HepG2 (cell line): Measurements from ENCODE around the gene MTA2. TPM values are rescaled to one million over a fixed set of nuclear protein-coding genes. Genes with fewer than 3 reads are reported as not detected.
A peak's percentile ranks its signal among the peaks of the same experiment; 100 is the strongest.

Source experiments
- NRL ChIP-seq: sonication (generic); formaldehyde crosslinking; IDR thresholded peaks from 2 replicates; pipeline ENCODE4 v1.5.0; 2020; ENCODE audit warnings: missing genetic modification reagents, mild to moderate bottlenecking, moderate library complexity, borderline replicate concordance
- PITX1 ChIP-seq: sonication (generic); formaldehyde crosslinking; IDR thresholded peaks from 2 replicates; pipeline ENCODE4 v1.5.1; 2020; ENCODE audit warnings: mild to moderate bottlenecking, missing genetic modification reagents
- STAG1 ChIP-seq: sonication (generic); formaldehyde crosslinking; IDR thresholded peaks from 2 replicates; pipeline ENCODE4 v1.4.0; 2020; ENCODE audit warnings: missing genetic modification reagents
- TEAD3 ChIP-seq: optimal IDR thresholded peaks from 2 replicates; pipeline ENCODE3; 2016; ENCODE audit warnings: borderline replicate concordance
- YEATS2 ChIP-seq: sonication (generic); formaldehyde crosslinking; IDR thresholded peaks from 2 replicates; pipeline ENCODE4 v1.4.0; 2020; ENCODE audit warnings: missing genetic modification reagents, borderline replicate concordance
- ZBTB42 ChIP-seq: sonication (generic); formaldehyde crosslinking; IDR thresholded peaks from 2 replicates; pipeline ENCODE4 v1.5.0; 2020; ENCODE audit warnings: mild to moderate bottlenecking, missing genetic modification reagents
- ZNF263 ChIP-seq: sonication (generic); formaldehyde crosslinking; IDR thresholded peaks from 2 replicates; pipeline ENCODE4 v1.4.0; 2020; ENCODE audit warnings: missing genetic modification reagents
- ZNF646 ChIP-seq: sonication (generic); formaldehyde crosslinking; IDR thresholded peaks from 2 replicates; pipeline ENCODE4 v1.9.0; 2021; ENCODE audit warnings: mild to moderate bottlenecking, missing genetic modification reagents
- ZNF652 ChIP-seq: IDR thresholded peaks from 2 replicates; pipeline ENCODE4 v1.6.1; 2016; ENCODE audit warnings: low read depth, borderline replicate concordance
- ZNF749 ChIP-seq: sonication (generic); formaldehyde crosslinking; IDR thresholded peaks from 2 replicates; pipeline ENCODE4 v1.8.0; 2022; ENCODE audit warnings: mild to moderate bottlenecking, missing genetic modification reagents, moderate library complexity, borderline replicate concordance
- polyA plus RNA-seq, 8 experiments: library from polyadenylated mRNA; depleted of rRNA in 3 of 8; stranded (reverse) in 7 of 8; unstranded in 1 of 8; fragments of >200 nt; fragmentation: Illumina TruSeq in 4 of 8; extraction: Trizol in 4 of 8; gene quantifications; 2 replicates each; pipeline versions ENCODE4 v1.2.1 to v1.2.3, GENCODE V29; 2011 to 2016; ENCODE audit warnings: low read depth in 4 of 8, missing spikeins in 1 of 8, mixed read lengths in 1 of 8; ENCODE audit not compliant: insufficient read depth in 1 of 8
- total RNA-seq, 5 experiments: library from RNA; depleted of rRNA; stranded (reverse); fragments of >200 nt; fragmentation: Illumina TruSeq; extraction: Trizol; gene quantifications; 2 replicates each; pipeline ENCODE4 v1.2.3, GENCODE V29; 2016; ENCODE audit warnings: low read depth in 1 of 5
- TF ChIP-seq, protein P1 (sequence below): fragments of 450-650 bp; IDR thresholded peaks from 2 replicates; pipeline ENCODE4 v1.6.1; 2017; ENCODE audit warnings: mild to moderate bottlenecking
- TF ChIP-seq, protein P2 (sequence below): sonication (generic); formaldehyde crosslinking; IDR thresholded peaks from 2 replicates; pipeline ENCODE4 v1.4.0; 2020; ENCODE audit warnings: missing genetic modification reagents
- TF ChIP-seq, protein P3 (sequence below): sonication (generic); formaldehyde crosslinking; IDR thresholded peaks from 2 replicates; pipeline ENCODE4 v1.4.0; 2020; ENCODE audit warnings: missing genetic modification reagents, borderline replicate concordance

MTA2 gene
- total and polyA plus RNA-seq, 2 of the 13 experiments (the other 11 are each of a cell fraction or from before 2014, with no cell fraction given) = 14.0 to 70.0 TPM

DNA sequence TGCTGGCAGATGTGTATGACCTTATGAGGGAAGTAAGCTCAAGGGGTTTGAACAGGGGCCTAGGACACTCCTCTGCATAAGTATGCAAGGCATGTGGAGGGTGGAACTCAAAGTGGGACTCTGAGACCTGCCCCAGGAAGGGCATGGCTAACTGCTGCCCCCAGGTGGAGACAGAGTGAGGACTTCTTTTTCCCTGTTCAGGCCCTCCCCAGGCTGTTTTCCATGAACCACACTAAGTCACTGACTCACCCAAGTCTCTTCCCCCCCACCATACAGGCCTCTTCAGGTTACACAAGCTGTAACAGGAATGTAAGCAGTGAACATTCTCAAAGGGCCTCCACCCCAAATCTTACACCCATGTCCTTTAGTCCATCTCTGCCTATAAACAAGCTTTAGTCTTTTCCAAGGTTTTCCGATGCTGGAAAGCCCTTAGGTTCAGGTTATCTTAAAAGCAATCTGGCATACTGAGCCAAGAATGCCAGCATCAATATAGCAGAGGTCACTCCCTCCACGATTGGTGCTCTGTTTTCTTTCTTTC, 41.0 kb downstream of the MTA2 start (continued):
- TF ChIP-seq, protein P1, sequence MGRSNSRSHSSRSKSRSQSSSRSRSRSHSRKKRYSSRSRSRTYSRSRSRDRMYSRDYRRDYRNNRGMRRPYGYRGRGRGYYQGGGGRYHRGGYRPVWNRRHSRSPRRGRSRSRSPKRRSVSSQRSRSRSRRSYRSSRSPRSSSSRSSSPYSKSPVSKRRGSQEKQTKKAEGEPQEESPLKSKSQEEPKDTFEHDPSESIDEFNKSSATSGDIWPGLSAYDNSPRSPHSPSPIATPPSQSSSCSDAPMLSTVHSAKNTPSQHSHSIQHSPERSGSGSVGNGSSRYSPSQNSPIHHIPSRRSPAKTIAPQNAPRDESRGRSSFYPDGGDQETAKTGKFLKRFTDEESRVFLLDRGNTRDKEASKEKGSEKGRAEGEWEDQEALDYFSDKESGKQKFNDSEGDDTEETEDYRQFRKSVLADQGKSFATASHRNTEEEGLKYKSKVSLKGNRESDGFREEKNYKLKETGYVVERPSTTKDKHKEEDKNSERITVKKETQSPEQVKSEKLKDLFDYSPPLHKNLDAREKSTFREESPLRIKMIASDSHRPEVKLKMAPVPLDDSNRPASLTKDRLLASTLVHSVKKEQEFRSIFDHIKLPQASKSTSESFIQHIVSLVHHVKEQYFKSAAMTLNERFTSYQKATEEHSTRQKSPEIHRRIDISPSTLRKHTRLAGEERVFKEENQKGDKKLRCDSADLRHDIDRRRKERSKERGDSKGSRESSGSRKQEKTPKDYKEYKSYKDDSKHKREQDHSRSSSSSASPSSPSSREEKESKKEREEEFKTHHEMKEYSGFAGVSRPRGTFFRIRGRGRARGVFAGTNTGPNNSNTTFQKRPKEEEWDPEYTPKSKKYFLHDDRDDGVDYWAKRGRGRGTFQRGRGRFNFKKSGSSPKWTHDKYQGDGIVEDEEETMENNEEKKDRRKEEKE = no peak
- TF ChIP-seq, protein P2, sequence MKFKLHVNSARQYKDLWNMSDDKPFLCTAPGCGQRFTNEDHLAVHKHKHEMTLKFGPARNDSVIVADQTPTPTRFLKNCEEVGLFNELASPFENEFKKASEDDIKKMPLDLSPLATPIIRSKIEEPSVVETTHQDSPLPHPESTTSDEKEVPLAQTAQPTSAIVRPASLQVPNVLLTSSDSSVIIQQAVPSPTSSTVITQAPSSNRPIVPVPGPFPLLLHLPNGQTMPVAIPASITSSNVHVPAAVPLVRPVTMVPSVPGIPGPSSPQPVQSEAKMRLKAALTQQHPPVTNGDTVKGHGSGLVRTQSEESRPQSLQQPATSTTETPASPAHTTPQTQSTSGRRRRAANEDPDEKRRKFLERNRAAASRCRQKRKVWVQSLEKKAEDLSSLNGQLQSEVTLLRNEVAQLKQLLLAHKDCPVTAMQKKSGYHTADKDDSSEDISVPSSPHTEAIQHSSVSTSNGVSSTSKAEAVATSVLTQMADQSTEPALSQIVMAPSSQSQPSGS (CRISPR knock-in tag) = 0 out of 2 replicates have a peak, but pooled peaks have one; percentile 22
- TF ChIP-seq STAG1 (CRISPR knock-in tag) (peak; percentile 93), TEAD3 (CRISPR knock-in tag) (peak; percentile 95), PITX1 (CRISPR knock-in tag) (no peak), ZNF652 (no peak), YEATS2 (no peak), ZNF646 (CRISPR knock-in tag) (0 out of 2 replicates have a peak, but pooled peaks have one; percentile 43), ZBTB42 (CRISPR knock-in tag) (no peak), ZNF263 (CRISPR knock-in tag) (no peak), NRL (CRISPR knock-in tag) (no peak), ZNF749 (CRISPR knock-in tag) (no peak)
- TF ChIP-seq, protein P3, sequence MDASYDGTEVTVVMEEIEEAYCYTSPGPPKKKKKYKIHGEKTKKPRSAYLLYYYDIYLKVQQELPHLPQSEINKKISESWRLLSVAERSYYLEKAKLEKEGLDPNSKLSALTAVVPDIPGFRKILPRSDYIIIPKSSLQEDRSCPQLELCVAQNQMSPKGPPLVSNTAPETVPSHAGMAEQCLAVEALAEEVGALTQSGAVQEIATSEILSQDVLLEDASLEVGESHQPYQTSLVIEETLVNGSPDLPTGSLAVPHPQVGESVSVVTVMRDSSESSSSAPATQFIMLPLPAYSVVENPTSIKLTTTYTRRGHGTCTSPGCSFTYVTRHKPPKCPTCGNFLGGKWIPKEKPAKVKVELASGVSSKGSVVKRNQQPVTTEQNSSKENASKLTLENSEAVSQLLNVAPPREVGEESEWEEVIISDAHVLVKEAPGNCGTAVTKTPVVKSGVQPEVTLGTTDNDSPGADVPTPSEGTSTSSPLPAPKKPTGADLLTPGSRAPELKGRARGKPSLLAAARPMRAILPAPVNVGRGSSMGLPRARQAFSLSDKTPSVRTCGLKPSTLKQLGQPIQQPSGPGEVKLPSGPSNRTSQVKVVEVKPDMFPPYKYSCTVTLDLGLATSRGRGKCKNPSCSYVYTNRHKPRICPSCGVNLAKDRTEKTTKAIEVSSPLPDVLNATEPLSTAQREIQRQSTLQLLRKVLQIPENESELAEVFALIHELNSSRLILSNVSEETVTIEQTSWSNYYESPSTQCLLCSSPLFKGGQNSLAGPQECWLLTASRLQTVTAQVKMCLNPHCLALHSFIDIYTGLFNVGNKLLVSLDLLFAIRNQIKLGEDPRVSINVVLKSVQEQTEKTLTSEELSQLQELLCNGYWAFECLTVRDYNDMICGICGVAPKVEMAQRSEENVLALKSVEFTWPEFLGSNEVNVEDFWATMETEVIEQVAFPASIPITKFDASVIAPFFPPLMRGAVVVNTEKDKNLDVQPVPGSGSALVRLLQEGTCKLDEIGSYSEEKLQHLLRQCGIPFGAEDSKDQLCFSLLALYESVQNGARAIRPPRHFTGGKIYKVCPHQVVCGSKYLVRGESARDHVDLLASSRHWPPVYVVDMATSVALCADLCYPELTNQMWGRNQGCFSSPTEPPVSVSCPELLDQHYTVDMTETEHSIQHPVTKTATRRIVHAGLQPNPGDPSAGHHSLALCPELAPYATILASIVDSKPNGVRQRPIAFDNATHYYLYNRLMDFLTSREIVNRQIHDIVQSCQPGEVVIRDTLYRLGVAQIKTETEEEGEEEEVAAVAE = no peak
